CD4-positive, alpha-beta T cell treated with Interleukin-15 for 4 hours (primary cell): ENCODE measurements around the gene PHF13.

ENCODE experiments used
- DNase-seq: peaks from one replicate; pipeline ENCODE4 v3.0.0-alpha.2; 2020; ENCODE audit warnings: low spot score

PHF13 gene

DNA sequence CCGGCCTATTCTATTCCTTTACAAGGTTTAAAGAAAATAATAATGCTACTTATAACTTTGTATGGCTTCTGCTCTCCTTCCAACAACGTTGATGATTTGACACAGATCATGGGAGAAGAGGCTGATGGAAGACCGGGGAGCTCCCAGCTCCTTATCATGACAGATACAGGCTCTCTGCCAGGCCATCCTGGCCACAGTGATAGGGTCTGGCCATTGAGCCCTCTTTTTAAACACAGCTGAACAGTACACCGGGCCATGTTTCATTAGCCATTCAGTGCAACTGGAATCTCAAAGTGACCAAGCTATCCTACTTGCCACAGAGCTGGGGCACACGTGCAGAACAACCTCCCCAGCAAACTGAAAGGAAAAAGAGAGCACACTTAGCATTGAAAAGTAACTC, 53.2 kb downstream of the PHF13 start:
- DNase-seq: no peak

DNA sequence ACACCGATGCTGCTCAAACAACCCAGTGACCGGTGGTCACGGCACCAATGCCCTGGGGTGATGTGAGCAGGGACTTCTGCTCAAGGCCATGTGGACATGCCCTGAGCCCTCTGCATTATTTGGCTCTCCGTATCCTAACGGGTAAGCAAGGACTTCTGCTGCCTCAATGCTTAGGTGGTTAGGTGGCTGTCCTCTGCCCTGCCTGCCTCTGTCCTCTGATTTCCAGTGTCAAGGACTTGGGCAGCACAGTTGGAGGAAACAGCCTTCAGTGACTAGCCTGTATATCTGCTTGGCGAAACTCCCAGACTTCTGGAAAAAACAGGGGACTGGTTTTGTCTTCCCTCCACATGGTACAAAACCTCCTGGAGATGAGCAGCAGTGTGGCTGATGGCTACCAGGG, 53.6 kb downstream of the PHF13 start:
- DNase-seq: no peak

DNA sequence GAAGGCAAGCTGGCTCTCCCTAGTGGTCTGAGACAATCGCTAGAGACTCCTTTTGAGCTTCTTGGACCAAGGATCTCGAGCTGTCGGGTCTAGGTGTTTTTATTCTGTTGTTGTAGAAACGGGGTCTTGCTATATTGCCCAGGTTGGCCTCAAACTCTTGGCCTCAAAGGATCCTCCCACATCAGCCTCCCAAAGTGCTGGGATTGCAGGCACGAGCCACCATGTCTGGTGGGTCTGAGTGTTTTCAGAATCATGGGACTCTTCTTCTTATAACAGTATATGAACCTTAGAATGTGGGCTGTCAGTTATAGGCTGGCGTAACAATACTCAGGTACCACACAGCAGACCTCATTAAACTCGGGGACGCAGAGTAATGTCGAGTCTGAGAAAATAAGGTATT, 55.0 kb downstream of the PHF13 start:
- DNase-seq: no peak

DNA sequence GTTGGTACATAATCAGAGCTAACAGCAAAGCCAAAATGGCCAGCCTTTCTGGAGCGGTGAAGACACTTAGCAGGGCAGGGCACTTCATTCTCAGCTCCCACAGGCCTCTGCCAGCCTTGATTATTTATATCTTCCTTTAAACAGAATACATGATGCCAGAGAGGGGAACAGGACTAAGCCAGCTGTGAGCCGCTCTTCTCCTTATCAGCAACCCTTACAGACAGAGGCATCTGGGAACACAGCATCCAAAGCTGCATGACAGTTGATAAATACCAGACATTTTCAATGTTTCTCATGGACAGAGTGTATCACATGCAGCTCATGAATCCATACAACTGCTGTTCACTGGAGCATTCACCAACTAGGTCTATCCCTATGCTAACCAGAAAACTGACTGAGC, 59.0 kb downstream of the PHF13 start:
- DNase-seq: no peak
